ENCODE data around the gene VIL1.

The VIL1 gene

GRCh38 chr2:218401890-218402289 is 17.0 kb upstream of the VIL1 start:
- TF ChIP-seq CTCF (IDR thresholded peaks at IDR 0.05; ENCODE audit: insufficient read depth, low read depth, low read length, missing control alignments): no peak
- no peak overlapping the region for H3K4me3 ChIP-seq (ENCODE audit: low read depth, low read length)
- no peak for DNase-seq (ENCODE audit: low read depth)

- H3K4me3 ChIP-seq (ENCODE audit: low read depth, low read length): no peak overlapping the region
- no peak for DNase-seq (ENCODE audit: low read depth)
- TF ChIP-seq CTCF (IDR thresholded peaks at IDR 0.05; ENCODE audit: insufficient read depth, low read depth, low read length, missing control alignments): no peak
These were observed 16.4 kb upstream of the VIL1 start for GRCh38 chr2:218402491-218402901.

- DNase-seq (ENCODE audit: low read depth): no peak
- no peak overlapping the region for H3K4me3 ChIP-seq (ENCODE audit: low read depth, low read length)
- TF ChIP-seq CTCF (IDR thresholded peaks at IDR 0.05; ENCODE audit: insufficient read depth, low read depth, low read length, missing control alignments): no peak
These were observed 16.0 kb upstream of the VIL1 start for GRCh38 chr2:218402911-218403411.

GRCh38 chr2:218403810-218404209 is 15.1 kb upstream of the VIL1 start:
- DNase-seq (ENCODE audit: low read depth): no peak
- H3K4me3 ChIP-seq (ENCODE audit: low read depth, low read length): no peak overlapping the region
- TF ChIP-seq CTCF (IDR thresholded peaks at IDR 0.05; ENCODE audit: insufficient read depth, low read depth, low read length, missing control alignments): no peak

- TF ChIP-seq CTCF (IDR thresholded peaks at IDR 0.05; ENCODE audit: insufficient read depth, low read depth, low read length, missing control alignments): no peak
- H3K4me3 ChIP-seq (ENCODE audit: low read depth, low read length): no peak overlapping the region
- no peak for DNase-seq (ENCODE audit: low read depth)
These were observed 14.4 kb upstream of the VIL1 start for GRCh38 chr2:218404351-218405085.

- no peak for TF ChIP-seq CTCF (IDR thresholded peaks at IDR 0.05; ENCODE audit: insufficient read depth, low read depth, low read length, missing control alignments)
- no peak for DNase-seq (ENCODE audit: low read depth)
- peak overlapping the region; percentile 56 for H3K4me3 ChIP-seq (ENCODE audit: low read depth, low read length)
These were observed 13.7 kb upstream of the VIL1 start for GRCh38 chr2:218405086-218405745.

Data from GM12865 (cell line).